Transverse colon (tissue), 4 donors: ENCODE data around the gene PODNL1.

Experiments
- EP300 ChIP-seq: sonication (generic); formaldehyde crosslinking; IDR thresholded peaks from one replicate; pipeline ENCODE4 v1.6.1; 2017; ENCODE audit warnings: antibody characterized with exemption, low read depth
- POLR2A ChIP-seq: fragments of 450-650 bp; IDR thresholded peaks from one replicate; pipeline ENCODE4 v1.6.1; 2016; ENCODE audit warnings: antibody characterized with exemption, mild to moderate bottlenecking, moderate library complexity
- POLR2AphosphoS5 ChIP-seq, 3 donors: sonication (generic); formaldehyde crosslinking; IDR thresholded peaks; one replicate each; pipeline ENCODE4 v1.6.1; 2016; ENCODE audit warnings: antibody characterized with exemption in 3 of 3
- TF ChIP-seq, protein P1 (sequence below), 5 experiments: fragments of 200-600 bp in 3 of 5; fragments of 450-650 bp in 2 of 5; sonication (generic) in 3 of 5; IDR thresholded peaks; 1 replicate in 2 of 5; 2 replicates in 3 of 5; pipeline ENCODE4 v1.5.1; 2016 to 2017; ENCODE audit warnings: antibody characterized with exemption in 5 of 5, inconsistent platforms in 3 of 5, mild to moderate bottlenecking in 2 of 5, moderate library complexity in 1 of 5

DNA sequence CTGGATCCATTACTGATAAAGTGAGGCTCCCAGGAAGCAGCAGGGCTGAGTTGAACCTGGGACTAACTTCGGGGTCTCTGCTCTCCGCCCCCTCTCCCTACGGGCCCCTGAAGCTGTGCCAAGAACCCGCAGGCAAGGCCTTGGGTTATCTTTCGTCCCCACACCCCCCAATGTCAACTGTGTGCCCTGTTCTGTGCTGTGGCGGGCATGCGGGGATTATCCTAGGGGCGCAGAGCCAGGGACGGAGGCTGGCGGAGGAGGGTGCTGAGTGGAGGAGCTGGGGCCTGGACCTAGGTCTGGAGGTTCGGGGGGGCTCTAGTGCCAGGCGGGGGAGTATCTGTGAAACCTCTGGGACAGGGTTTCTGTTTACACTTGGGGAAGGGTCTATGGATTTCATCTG lies 41.5 kb upstream of the PODNL1 start:
- TF ChIP-seq, protein P1, sequence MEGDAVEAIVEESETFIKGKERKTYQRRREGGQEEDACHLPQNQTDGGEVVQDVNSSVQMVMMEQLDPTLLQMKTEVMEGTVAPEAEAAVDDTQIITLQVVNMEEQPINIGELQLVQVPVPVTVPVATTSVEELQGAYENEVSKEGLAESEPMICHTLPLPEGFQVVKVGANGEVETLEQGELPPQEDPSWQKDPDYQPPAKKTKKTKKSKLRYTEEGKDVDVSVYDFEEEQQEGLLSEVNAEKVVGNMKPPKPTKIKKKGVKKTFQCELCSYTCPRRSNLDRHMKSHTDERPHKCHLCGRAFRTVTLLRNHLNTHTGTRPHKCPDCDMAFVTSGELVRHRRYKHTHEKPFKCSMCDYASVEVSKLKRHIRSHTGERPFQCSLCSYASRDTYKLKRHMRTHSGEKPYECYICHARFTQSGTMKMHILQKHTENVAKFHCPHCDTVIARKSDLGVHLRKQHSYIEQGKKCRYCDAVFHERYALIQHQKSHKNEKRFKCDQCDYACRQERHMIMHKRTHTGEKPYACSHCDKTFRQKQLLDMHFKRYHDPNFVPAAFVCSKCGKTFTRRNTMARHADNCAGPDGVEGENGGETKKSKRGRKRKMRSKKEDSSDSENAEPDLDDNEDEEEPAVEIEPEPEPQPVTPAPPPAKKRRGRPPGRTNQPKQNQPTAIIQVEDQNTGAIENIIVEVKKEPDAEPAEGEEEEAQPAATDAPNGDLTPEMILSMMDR (IDR thresholded peaks at IDR 0.05), result no peak
- TF ChIP-seq POLR2A (no peak), POLR2AphosphoS5 (IDR thresholded peaks at IDR 0.05) (no peak), EP300 (no peak)
